H1 (cell line): ENCODE data around the gene NEURL1. TPM values are rescaled to one million over a fixed set of nuclear protein-coding genes. Genes with fewer than 3 reads are reported as not detected.

ENCODE experiments used
- CTCF ChIA-PET: fragments of 300-600 bp; sonication (Branson Sonifier 250); formaldehyde crosslinking; loops from one replicate; lab custom pipeline; 2021; ENCODE audit not compliant: partially characterized antibody; lab: Charles Lee
- POLR2A ChIA-PET: fragments of 300-600 bp; sonication (Branson Sonifier 250); formaldehyde crosslinking; loops from one replicate; lab custom pipeline; 2021; ENCODE audit warnings: inconsistent platforms; ENCODE audit not compliant: partially characterized antibody; lab: Charles Lee
- DNase-seq, 2 experiments: peaks; one replicate each; pipeline versions ENCODE4 v3.0.0 to v3.0.0-alpha.2; 2010 to 2022; ENCODE audit warnings: low spot score in 2 of 2, low read depth in 1 of 2, mixed read lengths in 1 of 2
- FAIRE-seq: peaks from 2 replicates; lab custom pipeline; 2011; peaks lifted over from hg19 to GRCh38; lab: Jason Lieb, UNC
- H2AFZ ChIP-seq: 2 replicates; pipeline ENCODE4 v1.8.1; 2012; ENCODE audit warnings: low read length, inconsistent platforms
- H2AK5ac ChIP-seq: 2 replicates; pipeline ENCODE4 v1.6.1; 2013; ENCODE audit warnings: low read depth, low read length
- H2BK120ac ChIP-seq: replicated peaks from 2 replicates; pipeline ENCODE3; 2013; ENCODE audit warnings: low read depth, low read length, inconsistent platforms
- H2BK12ac ChIP-seq: 2 replicates; pipeline ENCODE4 v1.6.1; 2013; ENCODE audit warnings: low read depth, low read length
- H2BK15ac ChIP-seq: 2 replicates; pipeline ENCODE4 v1.6.1; 2013; ENCODE audit warnings: low read length
- H2BK20ac ChIP-seq: 2 replicates; pipeline ENCODE4 v1.6.1; 2013; ENCODE audit warnings: low read length
- H2BK5ac ChIP-seq: 2 replicates; pipeline ENCODE4 v1.6.1; 2013; ENCODE audit warnings: low read depth, low read length
- H3K14ac ChIP-seq: 2 replicates; pipeline ENCODE4 v1.6.1; 2013; ENCODE audit warnings: inconsistent platforms; ENCODE audit not compliant: insufficient read length
- H3K18ac ChIP-seq: 2 replicates; pipeline ENCODE4 v1.6.1; 2013; ENCODE audit warnings: low read length; ENCODE audit errors: extremely low read depth
- H3K23ac ChIP-seq: 2 replicates; pipeline ENCODE4 v1.6.1; 2013; ENCODE audit warnings: inconsistent platforms; ENCODE audit not compliant: insufficient read length
- H3K23me2 ChIP-seq: 2 replicates; pipeline ENCODE4 v1.6.1; 2013; ENCODE audit warnings: low read depth, low read length
- H3K27ac ChIP-seq: 2 replicates; pipeline ENCODE4 v1.6.1; 2011; ENCODE audit warnings: low read depth, low read length, inconsistent platforms
- H3K27me3 ChIP-seq, 4 experiments: replicated peaks in 1 of 4; 1 replicate in 1 of 4; 2 replicates in 3 of 4; pipeline versions ENCODE4 v1.6.1 to v1.8.1; 2011 to 2013; ENCODE audit warnings: low read length in 3 of 4, mild to moderate bottlenecking in 3 of 4, inconsistent platforms in 2 of 4, mixed read lengths in 2 of 4, moderate library complexity in 1 of 4; ENCODE audit not compliant: control insufficient read depth in 3 of 4, insufficient read depth in 3 of 4; ENCODE audit errors: extremely low read depth in 1 of 4
- H3K36me3 ChIP-seq, 4 experiments: 2 replicates each; pipeline versions ENCODE4 v1.6.1 to v1.8.1; 2011 to 2013; ENCODE audit warnings: mild to moderate bottlenecking in 4 of 4, low read length in 3 of 4, moderate library complexity in 2 of 4, control low read depth in 1 of 4, inconsistent platforms in 1 of 4; ENCODE audit not compliant: insufficient read depth in 4 of 4, control insufficient read depth in 2 of 4
- H3K4ac ChIP-seq: replicated peaks from 2 replicates; pipeline ENCODE3; 2013; ENCODE audit warnings: low read length, low read depth, mixed read lengths, inconsistent platforms; ENCODE audit not compliant: insufficient read length
- H3K4me1 ChIP-seq, 4 experiments: replicated peaks in 1 of 4; 1 replicate in 1 of 4; 2 replicates in 3 of 4; pipeline versions ENCODE4 v1.6.1 to v1.8.1; 2011 to 2013; ENCODE audit warnings: low read length in 3 of 4, inconsistent platforms in 2 of 4, mixed read lengths in 1 of 4; ENCODE audit not compliant: insufficient read depth in 4 of 4, control insufficient read depth in 3 of 4
- H3K4me2 ChIP-seq, 2 experiments: 2 replicates each; pipeline versions ENCODE4 v1.6.1 to v1.8.1; 2011 to 2013; ENCODE audit warnings: low read depth in 2 of 2, low read length in 2 of 2, control low read depth in 1 of 2, inconsistent platforms in 1 of 2, mild to moderate bottlenecking in 1 of 2; ENCODE audit not compliant: insufficient read depth in 1 of 2
- H3K4me3 ChIP-seq, 4 experiments: fragments of 200-600, 300-600 bp in 1 of 4; sonication (generic), shearing (Covaris generic), sonication (Bioruptor Twin) in 1 of 4; 2 replicates each; pipeline versions ENCODE4 v1.5.1 to v1.8.1; 2011 to 2016; ENCODE audit warnings: low read length in 4 of 4, low read depth in 3 of 4, control low read depth in 2 of 4, inconsistent platforms in 2 of 4, mild to moderate bottlenecking in 2 of 4, mixed read lengths in 1 of 4, moderate library complexity in 1 of 4; ENCODE audit not compliant: insufficient read depth in 2 of 4; ENCODE audit errors: extremely low read depth in 1 of 4
- H3K56ac ChIP-seq: replicated peaks from 2 replicates; pipeline ENCODE3; 2013; ENCODE audit warnings: low read depth, mild to moderate bottlenecking, mixed read lengths, low read length, inconsistent platforms; ENCODE audit not compliant: insufficient read length
- H3K79me1 ChIP-seq: 2 replicates; pipeline ENCODE4 v1.6.1; 2013; ENCODE audit warnings: low read depth, low read length, control low read depth
- H3K79me2 ChIP-seq, 2 experiments: 2 replicates each; pipeline versions ENCODE4 v1.6.1 to v1.8.1; 2012 to 2013; ENCODE audit warnings: low read length in 2 of 2, mild to moderate bottlenecking in 2 of 2, inconsistent platforms in 1 of 2; ENCODE audit not compliant: insufficient read depth in 2 of 2, control insufficient read depth in 1 of 2
- H3K9ac ChIP-seq, 4 experiments: replicated peaks in 1 of 4; 1 replicate in 1 of 4; 2 replicates in 3 of 4; pipeline versions ENCODE4 v1.6.1 to v1.8.1; 2011 to 2013; ENCODE audit warnings: low read depth in 3 of 4, low read length in 3 of 4, control low read depth in 2 of 4, mild to moderate bottlenecking in 2 of 4, moderate library complexity in 2 of 4, inconsistent platforms in 1 of 4; ENCODE audit errors: extremely low read depth in 1 of 4
- H3K9me3 ChIP-seq, 2 experiments: 2 replicates each; pipeline versions ENCODE4 v1.6.1 to v1.8.1; 2012 to 2013; ENCODE audit warnings: mild to moderate bottlenecking in 2 of 2, moderate library complexity in 2 of 2, control low read depth in 1 of 2, inconsistent platforms in 1 of 2, low read depth in 1 of 2, low read length in 1 of 2, mixed read lengths in 1 of 2; ENCODE audit not compliant: insufficient read depth in 2 of 2
- H4K20me1 ChIP-seq, 2 experiments: replicated peaks in 1 of 2; 2 replicates each; pipeline versions ENCODE3 to v1.8.1; 2011 to 2013; ENCODE audit warnings: inconsistent platforms in 2 of 2, low read length in 2 of 2, mild to moderate bottlenecking in 1 of 2; ENCODE audit not compliant: insufficient read depth in 2 of 2, control insufficient read depth in 1 of 2
- H4K5ac ChIP-seq: 2 replicates; pipeline ENCODE4 v1.6.1; 2013; ENCODE audit warnings: low read length, low read depth, mixed read lengths, inconsistent platforms; ENCODE audit not compliant: insufficient read length
- H4K8ac ChIP-seq: 2 replicates; pipeline ENCODE4 v1.8.0; 2013; ENCODE audit warnings: mild to moderate bottlenecking, moderate library complexity, low read length, inconsistent platforms; ENCODE audit not compliant: insufficient read depth; ENCODE audit errors: extremely low read depth
- H4K91ac ChIP-seq: replicated peaks from 2 replicates; pipeline ENCODE3; 2013; ENCODE audit warnings: low read length, mixed read lengths, inconsistent platforms; ENCODE audit not compliant: insufficient read length
- ASH2L ChIP-seq: fragments of 200-600, 300-600 bp; sonication (generic); IDR thresholded peaks from one replicate; pipeline ENCODE4 v1.7.1; 2017; ENCODE audit warnings: low read length
- EGR1 ChIP-seq: IDR thresholded peaks from 2 replicates; pipeline ENCODE4 v1.6.1; 2011; ENCODE audit warnings: low read depth, low read length, borderline replicate concordance
- EP300 ChIP-seq, 2 experiments: IDR thresholded peaks; 1 replicate in 1 of 2; 2 replicates in 1 of 2; pipeline ENCODE4 v1.6.1; 2011 to 2012; ENCODE audit warnings: low read depth in 2 of 2, low read length in 2 of 2, mild to moderate bottlenecking in 2 of 2, borderline replicate concordance in 1 of 2, inconsistent platforms in 1 of 2, moderate library complexity in 1 of 2
- GTF2F1 ChIP-seq: IDR thresholded peaks from 2 replicates; pipeline ENCODE4 v1.6.1; 2012; ENCODE audit warnings: low read depth, low read length, improper control_type of control experiment, borderline replicate concordance
- NANOG ChIP-seq: IDR thresholded peaks from 2 replicates; pipeline ENCODE4 v1.6.1; 2011; ENCODE audit warnings: low read length, low read depth, mild to moderate bottlenecking, inconsistent platforms; ENCODE audit not compliant: insufficient read depth, poor library complexity, severe bottlenecking
- NRF1 ChIP-seq: IDR thresholded peaks from 2 replicates; pipeline ENCODE4 v1.6.1; 2011; ENCODE audit warnings: mild to moderate bottlenecking, low read depth, low read length, improper control_type of control experiment
- POU5F1 ChIP-seq: IDR thresholded peaks from 2 replicates; pipeline ENCODE4 v1.6.1; 2011; ENCODE audit warnings: low read depth, mild to moderate bottlenecking, low read length, moderate library complexity
- RAD21 ChIP-seq, 2 experiments: IDR thresholded peaks in 1 of 2; conservative IDR thresholded peaks in 1 of 2; 2 replicates each; pipeline ENCODE4 v1.6.1; 2011; ENCODE audit warnings: low read depth in 2 of 2, low read length in 2 of 2, improper control_type of control experiment in 1 of 2, inconsistent platforms in 1 of 2, mild to moderate bottlenecking in 1 of 2, moderate library complexity in 1 of 2
- SIN3A ChIP-seq, 2 experiments: IDR thresholded peaks in 1 of 2; conservative IDR thresholded peaks in 1 of 2; 2 replicates each; pipeline ENCODE4 v1.6.1; 2011 to 2012; ENCODE audit warnings: low read length in 2 of 2, improper control_type of control experiment in 1 of 2, low read depth in 1 of 2, mild to moderate bottlenecking in 1 of 2
- SP1 ChIP-seq: IDR thresholded peaks from 2 replicates; pipeline ENCODE4 v1.6.1; 2011; ENCODE audit warnings: low read depth, low read length
- ZNF274 ChIP-seq: IDR thresholded peaks from 2 replicates; pipeline ENCODE4 v1.7.0; 2012; ENCODE audit warnings: low read length, borderline replicate concordance; ENCODE audit errors: extremely low read depth
- WGBS, 2 experiments: shearing (Covaris generic) in 1 of 2; methylation state at CpG; one replicate each; pipeline versions ENCODE4 v1.1.6 to v1.1.7; 2013 to 2015; ENCODE audit warnings: low lambda C conversion rate in 2 of 2, mixed read lengths in 2 of 2, inconsistent platforms in 1 of 2, low coverage in 1 of 2, missing lambda C conversion rate in 1 of 2; ENCODE audit not compliant: insufficient replicate concordance in 2 of 2, insufficient coverage in 1 of 2, insufficient read length in 1 of 2; ENCODE audit errors: extremely low coverage in 1 of 2, missing lambda C conversion rate in 1 of 2; 5-methylcytosine and 5-hydroxymethylcytosine counted together
- polyA plus RNA-seq, 7 experiments: library from polyadenylated mRNA; depleted of rRNA in 3 of 7; stranded (reverse) in 5 of 7; unstranded in 2 of 7; fragments of >200 nt in 5 of 7; fragments of 200-250 nt in 2 of 7; gene quantifications; 1 replicate in 5 of 7; 2 replicates in 1 of 7; 4 replicates in 1 of 7; pipeline versions ENCODE4 v1.2.1 to v1.2.3, GENCODE V29; 2011 to 2013; ENCODE audit warnings: missing spikeins in 2 of 7, mixed read lengths in 2 of 7
- total RNA-seq: library from RNA; stranded (reverse); fragmentation: NEBNext Ultra II Directional; extraction: Animal tissue kit (Norgen Biotek cat#: 25700); gene quantifications from 2 replicates; pipeline ENCODE4 v1.2.1, GENCODE V29; 2021
- TF ChIP-seq, protein P1 (sequence below): IDR thresholded peaks from 2 replicates; pipeline ENCODE4 v1.6.1; 2011; ENCODE audit warnings: low read depth, mild to moderate bottlenecking, low read length; ENCODE audit not compliant: insufficient read depth

The NEURL1 gene
- total and polyA plus RNA-seq, 2 of the 8 experiments (the other 6 are each of a cell fraction or from before 2014, with no cell fraction given), result 0.54 to 0.58 TPM

GRCh38 chr10:103491729-103492364, 1.7 kb upstream of the NEURL1 start:
- Histone ChIP-seq H2BK5ac (no peak overlapping the region), H2BK120ac (no peak overlapping the region)
- no peak for FAIRE-seq
- TF ChIP-seq SP1, result no peak
- no peak for TF ChIP-seq NANOG
- TF ChIP-seq SIN3A (conservative IDR thresholded peaks at IDR 0.05 in 1 of 2, IDR thresholded peaks at IDR 0.05 in 1 of 2; ENCODE audit: low read depth in 1 of 2, low read length in 2 of 2), result no peak
- TF ChIP-seq ASH2L, result no peak
- TF ChIP-seq GTF2F1, result no peak
- no peak for TF ChIP-seq POU5F1
- no peak for TF ChIP-seq EP300 (IDR thresholded peaks at IDR 0.05; ENCODE audit: borderline replicate concordance in 1 of 2, low read depth in 2 of 2, low read length in 2 of 2)
- TF ChIP-seq NRF1, result no peak
- TF ChIP-seq EGR1, result no peak
- no peak for TF ChIP-seq ZNF274
- no peak for TF ChIP-seq RAD21 (IDR thresholded peaks at IDR 0.05 in 1 of 2, conservative IDR thresholded peaks at IDR 0.05 in 1 of 2; ENCODE audit: low read depth in 2 of 2, low read length in 2 of 2)
- TF ChIP-seq, protein P1, sequence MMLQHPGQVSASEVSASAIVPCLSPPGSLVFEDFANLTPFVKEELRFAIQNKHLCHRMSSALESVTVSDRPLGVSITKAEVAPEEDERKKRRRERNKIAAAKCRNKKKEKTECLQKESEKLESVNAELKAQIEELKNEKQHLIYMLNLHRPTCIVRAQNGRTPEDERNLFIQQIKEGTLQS, result no peak

More at GRCh38 chr10:103491729-103492364, 1.7 kb upstream of the NEURL1 start:
- Histone ChIP-seq H3K27ac (no peak overlapping the region), H4K20me1 (no peaks in the 10 kb centered on the region), H3K4ac (no peak overlapping the region), H2BK12ac (no peak overlapping the region), H3K36me3 (no peaks in the 10 kb centered on the region), H3K4me1 (peaks cover 0 to 4% (median 3%) of the 10 kb centered on the region in 4 experiments; a peak in 5 of 7 replicates), H3K23ac (no peak overlapping the region), H4K8ac (no peak overlapping the region), H3K56ac (no peak overlapping the region), H3K27me3 (peaks cover 8 to 36% (median 28%) of the 10 kb centered on the region in 4 experiments), H2AK5ac (no peak overlapping the region), H3K79me2 (no peaks in the 10 kb centered on the region), H2BK15ac (no peak overlapping the region), H4K91ac (no peak overlapping the region), H3K79me1 (no peaks in the 10 kb centered on the region), H2BK20ac (no peak overlapping the region), H3K4me3 (no peak overlapping the region), H3K23me2 (peaks cover 11% of the 10 kb centered on the region), H3K14ac (no peak overlapping the region), H3K9me3 (no peaks in the 10 kb centered on the region), H3K9ac (no peak overlapping the region; a peak in 1 of 7 replicates), H3K4me2 (no peak overlapping the region; a peak in 1 of 4 replicates), H4K5ac (no peak overlapping the region), H3K18ac (no peak overlapping the region), H2AFZ (no peak overlapping the region)
- ChIA-PET POLR2A (no interaction called here), CTCF (interaction anchor here (0.8 to 4.6 kb wide), 16 partner anchors 9 to 107 kb away, joined by 3 to 24 read pairs (median 4); no protein-coding TSS in a partner anchor)
- DNase-seq, result no peak
- WGBS, 2 experiments, result 70% methylated on average over 7 of the region's 7 CpGs; no CpG with 5 or more reads in 1 of the 2 experiments
